Measurements from ENCODE around the gene HS3ST5. TPM values are rescaled to one million over a fixed set of nuclear protein-coding genes. Genes with fewer than 3 reads are reported as not detected.
"Not testable (repeated sequence)": the region's sequence is repeated elsewhere in the genome, so short reads cannot be mapped to it uniquely, and the experiment has no call there.

HS3ST5 gene
- total RNA-seq, 1 donor: not detected

GRCh38 chr6:114108119-114109002 is 234.5 kb downstream of the HS3ST5 start:
- DNase-seq (ENCODE audit: low read depth in 2 of 3, low spot score in 2 of 3): peak in 2 of 3 donors; percentile 10 to 45

DNA sequence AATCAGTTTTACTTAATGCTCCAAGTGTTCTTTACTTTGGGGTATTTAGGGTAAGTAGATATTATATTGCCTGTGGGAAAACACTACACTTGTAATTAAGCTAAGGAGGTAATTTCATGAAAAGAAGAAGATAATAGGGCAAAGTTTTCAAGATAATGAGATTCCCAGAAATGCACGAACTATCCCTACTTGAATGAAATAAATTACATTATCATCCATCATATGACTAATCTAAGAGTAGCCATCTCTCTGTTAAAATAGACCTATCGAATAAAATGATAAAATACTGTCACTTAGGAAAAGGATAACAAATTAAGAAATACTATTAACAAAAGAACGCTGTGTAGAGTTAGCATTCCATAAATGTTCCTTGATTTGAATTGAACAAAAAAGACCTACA is 236.8 kb downstream of the HS3ST5 start:
- DNase-seq (ENCODE audit: low read depth in 2 of 3, low spot score in 2 of 3): no peak

DNA sequence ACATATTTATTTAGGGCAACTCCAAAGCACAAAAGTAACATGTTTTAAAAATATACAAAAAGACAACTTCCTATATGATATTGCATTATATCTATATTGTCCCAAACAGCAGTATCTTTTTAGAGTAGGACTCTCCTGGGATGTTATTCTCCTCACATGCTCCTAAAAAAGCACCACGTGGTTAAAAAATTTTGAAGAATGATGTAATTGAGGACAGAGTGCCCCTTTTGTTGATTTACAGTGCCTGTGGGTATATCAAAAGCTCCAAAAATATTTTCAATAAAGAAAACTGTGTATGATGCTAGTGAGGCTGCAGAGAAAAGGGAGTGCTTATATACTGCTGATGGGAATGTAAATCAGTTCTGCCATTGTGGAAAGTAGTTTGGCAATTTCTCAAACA is 241.6 kb downstream of the HS3ST5 start:
- DNase-seq (ENCODE audit: low read depth in 2 of 3, low spot score in 2 of 3): no peak

DNA sequence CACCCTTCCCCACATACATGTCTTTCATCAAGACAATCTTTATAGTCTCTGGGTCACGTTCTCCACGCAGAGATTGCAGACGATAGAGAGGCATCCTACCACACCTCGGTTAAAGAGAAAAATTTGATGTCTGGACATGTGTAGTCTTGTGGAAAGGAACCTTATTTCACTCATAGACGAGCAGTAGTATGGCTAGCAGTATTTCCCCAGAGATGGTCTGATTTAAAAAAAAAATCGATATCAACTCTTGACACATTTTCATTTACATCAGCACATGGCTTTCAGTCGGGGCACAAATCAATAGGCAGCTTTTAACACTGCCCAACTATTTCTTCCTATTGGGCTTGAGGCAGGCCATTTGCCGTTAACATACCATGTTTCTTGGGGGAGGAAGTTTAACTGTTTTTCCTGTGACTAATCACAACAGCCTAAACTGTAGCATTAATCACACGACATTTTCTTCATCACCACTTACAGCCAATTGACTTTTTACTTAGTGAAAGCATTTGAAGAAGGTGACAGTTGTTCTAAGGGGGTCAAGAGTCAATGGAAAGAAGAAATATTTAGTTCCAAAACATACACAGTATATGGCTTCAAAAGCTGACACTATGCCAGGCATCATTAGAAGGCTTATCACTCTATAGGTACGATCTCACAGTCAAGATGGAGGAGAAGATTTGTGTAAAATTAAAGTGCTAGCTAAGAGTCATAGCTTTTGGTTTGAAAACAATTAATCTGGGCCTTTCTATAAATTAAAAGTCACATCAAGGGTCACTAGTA is 242.4 kb downstream of the HS3ST5 start:
- no peak for DNase-seq (ENCODE audit: low read depth in 2 of 3, low spot score in 2 of 3)

DNA sequence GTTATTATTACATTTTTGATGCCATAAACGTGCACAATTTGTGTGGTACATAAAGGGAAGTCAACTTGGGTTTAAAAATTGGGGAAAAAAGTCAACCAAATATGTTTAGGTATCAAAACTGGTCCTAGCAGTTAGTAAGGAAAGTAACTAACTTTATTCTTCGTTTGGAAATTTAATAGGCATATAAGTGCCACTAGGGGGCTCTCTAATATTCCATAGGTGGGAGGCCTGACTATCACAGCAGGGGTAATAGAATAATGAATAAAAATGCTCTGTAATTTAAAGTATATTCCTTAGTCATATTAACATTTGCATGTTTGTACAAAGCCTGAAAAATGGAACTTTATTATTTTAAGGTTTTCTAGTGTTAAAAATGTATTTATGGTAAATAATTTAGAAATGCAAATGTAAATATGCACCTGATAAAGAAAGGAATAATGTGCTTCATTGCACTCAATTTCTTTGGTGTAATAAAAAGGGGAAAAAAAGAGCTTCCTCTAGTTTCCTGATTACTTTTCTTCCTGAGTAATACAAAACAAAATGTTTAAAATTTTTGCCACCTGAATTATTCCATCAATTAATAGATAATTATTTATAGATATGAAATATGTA is 246.2 kb downstream of the HS3ST5 start:
- peak; percentile 4 to 44 (median 13) for DNase-seq (ENCODE audit: low read depth in 2 of 3, low spot score in 2 of 3)

DNA sequence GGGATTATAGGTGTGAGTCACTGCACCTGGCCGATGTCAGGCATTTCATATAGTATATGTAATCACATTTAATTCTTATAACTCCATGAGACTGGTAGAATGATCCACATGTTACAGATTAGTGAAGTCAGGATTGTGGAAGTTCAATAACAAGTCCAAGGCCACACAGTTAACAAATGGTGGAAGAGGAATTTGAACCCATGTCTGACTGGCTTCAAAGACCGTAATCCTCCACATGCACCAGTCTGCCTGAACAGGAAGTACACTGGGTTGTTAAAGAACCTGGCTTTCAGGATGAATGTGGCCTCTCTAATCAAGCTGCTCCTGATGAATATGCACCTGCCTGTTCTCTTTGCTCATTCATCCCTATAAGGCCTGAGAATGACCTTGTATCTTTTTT is 249.9 kb downstream of the HS3ST5 start:
- no peak for DNase-seq (ENCODE audit: low read depth in 2 of 3, low spot score in 2 of 3)

GRCh38 chr6:114090626-114091025 is 252.2 kb downstream of the HS3ST5 start:
- no peak for DNase-seq (ENCODE audit: low read depth in 2 of 3, low spot score in 2 of 3)

GRCh38 chr6:114087496-114087895 is 255.3 kb downstream of the HS3ST5 start:
- DNase-seq (ENCODE audit: low read depth in 2 of 3, low spot score in 2 of 3): no peak

- DNase-seq (ENCODE audit: low read depth in 2 of 3, low spot score in 2 of 3): no peak
Measured at GRCh38 chr6:114085211-114085610, 257.6 kb downstream of the HS3ST5 start.

DNA sequence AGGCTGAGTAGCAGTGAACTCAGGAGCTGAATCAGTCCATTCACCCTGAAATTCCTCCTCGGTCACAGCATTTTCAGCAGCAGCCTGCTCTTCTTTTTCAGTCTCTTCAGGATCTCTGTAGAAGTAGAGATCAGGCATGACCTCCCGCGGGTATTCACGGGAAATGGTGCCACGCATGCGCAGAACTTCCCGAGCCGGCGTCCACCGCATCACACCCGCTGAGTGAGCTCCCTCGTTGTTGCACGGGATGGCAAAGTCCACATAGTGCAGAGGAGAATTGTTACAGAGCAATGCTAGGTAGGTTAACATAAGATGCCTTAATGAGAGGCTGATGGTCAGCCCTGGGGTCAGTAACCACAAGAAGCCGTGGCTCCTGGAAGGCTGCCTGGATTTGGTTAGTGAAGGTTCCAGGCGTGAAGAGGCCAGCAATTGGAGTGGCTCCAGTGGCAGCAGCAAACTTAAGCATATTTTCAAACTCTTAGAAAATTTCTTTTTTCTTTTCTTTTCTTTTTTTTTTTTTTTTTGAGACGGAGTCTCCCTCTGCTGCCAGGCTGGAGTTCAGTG is 258.4 kb downstream of the HS3ST5 start:
- no peak for DNase-seq (ENCODE audit: low read depth in 2 of 3, low spot score in 2 of 3)

DNA sequence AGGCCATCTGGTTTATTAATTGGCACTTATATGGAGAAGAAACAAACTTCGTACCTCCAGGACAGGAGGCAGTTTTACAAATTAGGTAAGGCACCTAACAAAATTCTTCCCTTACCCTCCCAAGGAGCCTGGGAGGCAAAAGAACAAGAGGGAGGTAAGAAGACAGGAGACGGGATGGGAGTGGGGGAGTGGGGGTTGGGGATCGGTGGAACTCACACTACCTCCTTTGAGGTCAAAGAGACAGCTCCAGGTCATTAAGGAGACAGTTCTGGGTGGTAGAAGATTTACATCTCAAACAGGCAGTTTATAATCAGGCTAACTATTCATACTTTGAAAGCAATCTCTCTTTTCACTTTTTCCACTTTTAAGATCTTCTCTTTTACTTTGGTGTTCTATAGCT is 259.6 kb downstream of the HS3ST5 start:
- DNase-seq (ENCODE audit: low read depth in 2 of 3, low spot score in 2 of 3): no peak

GRCh38 chr6:114081730-114082129 is 261.1 kb downstream of the HS3ST5 start:
- DNase-seq (ENCODE audit: low read depth in 2 of 3, low spot score in 2 of 3): no peak

DNA sequence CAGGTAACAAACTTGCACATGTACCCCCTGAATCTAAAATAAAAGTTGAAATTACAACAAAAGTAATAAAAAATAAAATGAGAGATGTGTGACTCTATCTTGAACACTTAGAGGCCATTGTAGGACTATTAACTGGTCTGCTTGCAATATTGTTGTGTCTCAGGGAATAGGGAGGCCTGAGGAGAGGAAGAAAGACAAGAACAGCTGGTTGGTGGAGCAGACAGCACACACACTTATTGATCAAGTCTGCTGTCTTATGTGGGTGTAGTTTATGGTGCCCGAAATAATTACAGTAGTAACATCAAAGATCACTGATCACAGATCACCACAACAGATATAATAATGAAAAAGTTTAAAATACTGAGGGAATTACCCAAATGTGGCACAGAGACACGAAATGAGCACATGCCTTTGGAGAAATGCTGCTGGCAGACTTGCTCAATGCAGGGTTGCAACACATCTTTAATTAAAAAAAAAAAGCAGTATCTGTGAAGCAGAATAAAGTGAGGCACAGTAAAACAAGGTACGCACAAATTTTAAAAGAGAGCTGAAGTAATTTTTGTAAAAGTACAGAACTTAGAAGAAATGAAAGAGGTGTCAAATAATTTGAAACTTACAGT is 261.8 kb downstream of the HS3ST5 start:
- DNase-seq (ENCODE audit: low read depth in 2 of 3, low spot score in 2 of 3): no peak

DNA sequence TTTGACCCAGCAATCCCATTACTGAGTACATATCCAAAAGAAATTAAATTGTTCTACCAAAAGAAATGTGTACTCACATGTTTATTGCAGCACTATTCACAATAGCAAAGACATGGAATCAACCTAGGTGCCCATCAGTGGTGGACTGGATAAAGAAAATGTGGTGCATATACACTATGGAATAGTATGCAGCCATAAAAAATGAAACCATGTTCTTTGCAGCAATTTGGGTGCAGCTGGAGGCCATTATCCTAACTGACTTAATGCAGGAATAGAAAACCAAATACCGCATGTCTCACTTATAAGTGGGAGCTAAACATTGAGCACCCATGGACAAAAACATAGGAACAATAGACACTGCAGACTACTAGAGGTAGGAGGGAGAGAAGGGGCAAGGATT is 262.4 kb downstream of the HS3ST5 start:
- DNase-seq (ENCODE audit: low read depth in 2 of 3, low spot score in 2 of 3): not testable (repeated sequence)

DNA sequence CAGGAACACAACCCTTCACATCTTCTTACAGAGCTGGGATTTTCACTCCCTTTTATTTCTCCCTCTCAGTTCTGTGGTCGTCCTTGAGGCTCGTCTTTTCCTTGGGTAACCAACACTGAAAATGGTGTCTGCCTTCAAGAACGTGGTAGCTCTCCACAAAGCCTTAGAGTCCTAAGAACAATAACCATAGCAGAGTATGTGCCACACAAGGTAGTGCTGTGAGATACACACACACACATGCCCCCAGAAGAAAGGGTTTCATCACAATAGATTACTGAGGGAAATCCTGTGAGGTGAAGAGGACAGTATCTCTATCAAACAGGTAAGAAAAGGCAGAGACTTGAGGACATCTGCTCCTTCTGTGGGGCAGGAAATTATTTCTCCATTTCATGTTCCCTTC is 267.0 kb downstream of the HS3ST5 start:
- DNase-seq (ENCODE audit: low read depth in 2 of 3, low spot score in 2 of 3): no peak

GRCh38 chr6:114075300-114075699 is 267.5 kb downstream of the HS3ST5 start:
- DNase-seq (ENCODE audit: low read depth in 2 of 3, low spot score in 2 of 3): no peak

GRCh38 chr6:114068771-114069170 is 274.1 kb downstream of the HS3ST5 start:
- DNase-seq (ENCODE audit: low read depth in 2 of 3, low spot score in 2 of 3): no peak

DNA sequence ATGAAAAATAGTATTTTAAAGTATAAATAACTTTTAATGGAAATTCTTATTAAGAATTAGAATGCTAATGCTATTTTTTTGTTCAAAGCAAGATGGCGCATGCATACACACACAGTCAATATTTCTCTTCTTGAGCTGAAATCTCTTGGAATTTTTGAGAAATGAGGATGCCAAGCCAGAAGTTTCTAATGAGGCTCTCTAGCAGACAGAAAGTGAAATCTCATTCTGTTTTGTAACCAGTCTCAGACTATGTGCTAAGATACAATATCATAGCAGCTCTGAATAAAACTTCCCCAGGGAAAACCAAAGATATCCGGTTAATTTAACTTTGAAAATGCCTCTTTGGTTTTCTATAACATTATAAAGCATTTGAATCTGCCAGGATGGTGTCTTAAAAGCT is 274.7 kb downstream of the HS3ST5 start:
- DNase-seq (ENCODE audit: low read depth in 2 of 3, low spot score in 2 of 3): no peak

DNA sequence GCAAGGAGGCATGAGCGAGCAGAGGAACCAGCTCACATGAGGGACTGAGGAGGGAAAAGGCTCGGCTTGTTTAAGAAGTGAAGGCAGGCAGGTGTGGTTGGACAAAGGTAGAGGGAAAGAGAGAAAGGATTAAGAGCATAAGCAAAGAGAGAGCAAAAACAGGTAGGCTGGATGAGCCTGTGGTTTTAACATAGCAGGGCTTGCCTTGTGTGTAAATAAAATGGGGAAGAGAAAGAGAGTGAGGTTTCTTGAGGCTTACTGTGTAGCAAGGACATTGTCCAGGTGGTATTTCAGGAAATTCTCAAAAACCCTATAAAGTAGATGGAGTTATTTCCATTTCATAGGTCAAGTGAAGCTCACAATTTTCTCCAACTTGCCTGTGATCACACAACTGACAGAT is 278.0 kb downstream of the HS3ST5 start:
- DNase-seq (ENCODE audit: low read depth in 2 of 3, low spot score in 2 of 3): no peak

GRCh38 chr6:114063956-114064355 is 278.9 kb downstream of the HS3ST5 start:
- DNase-seq (ENCODE audit: low read depth in 2 of 3, low spot score in 2 of 3): no peak

DNA sequence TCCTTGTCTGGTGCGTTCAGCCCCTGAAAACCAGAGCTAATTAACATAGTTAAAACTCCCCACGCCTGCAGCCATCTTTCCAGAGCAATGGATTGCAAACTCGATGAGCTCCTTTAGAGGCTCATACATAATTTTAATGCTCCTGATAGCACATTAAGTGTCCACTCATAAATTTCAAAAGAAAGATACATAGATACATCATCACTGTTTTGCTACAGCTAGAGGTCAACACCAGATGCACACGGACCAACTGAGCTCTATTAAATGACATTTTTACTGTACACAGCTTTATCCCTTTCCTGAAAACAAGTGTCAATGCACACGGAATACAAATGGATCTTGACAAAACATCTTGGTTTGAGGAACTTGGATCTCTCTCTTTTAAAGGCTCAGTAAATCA is 280.6 kb downstream of the HS3ST5 start:
- DNase-seq (ENCODE audit: low read depth in 2 of 3, low spot score in 2 of 3): no peak

Data from hematopoietic multipotent progenitor cell (in vitro differentiated cells).